Measurements from ENCODE around the gene HIGD1B. TPM values are rescaled to one million over a fixed set of nuclear protein-coding genes. Genes with fewer than 3 reads are reported as not detected.

HIGD1B gene
- total and polyA plus RNA-seq, 5 donors, result 1.6 to 10.3 (median 4.6) TPM

- Histone ChIP-seq H3K27ac (ENCODE audit: low read length) (peak within 1 kb of the TSS; percentile 90), H3K4me3 (ENCODE audit: low read length) (peak within 1 kb of the TSS; percentile 74), H3K9me3 (ENCODE audit: control insufficient read depth, low read length) (no peaks in the 10 kb centered on the region), H3K27me3 (ENCODE audit: control insufficient read depth, insufficient read depth) (no peaks in the 10 kb centered on the region), H3K4me1 (ENCODE audit: control insufficient read depth, insufficient read depth, low read length) (no peaks in the 10 kb centered on the region)
- peak; percentile 94 to 95 for ATAC-seq
- intact Hi-C loops (cut with DNase I), result no loop called here
- peak; percentile 93 to 98 (median 97) for DNase-seq
- under 1% methylated on average over 54 of the region's 54 CpGs for WGBS
These were observed 51.5 kb downstream of the HIGD1B start, which contains the start of gene EFTUD2 for GRCh38 chr17:44899074-44899782. Gene EFTUD2 (minus strand): TSS chr17:44899445. CDS start chr17:44894521, 4,924 bp downstream.

Other genes with a start within 250 kb of the HIGD1B start
- gene MEIOC, start 191.4 kb upstream of the HIGD1B start, total RNA-seq, result under 1 TPM in 2 of 4 donors, not detected in 2; 0.11 to 0.12 TPM
- 0.02 TPM for gene MEIOC, start 191.4 kb upstream of the HIGD1B start, polyA plus RNA-seq
- 10 to 100 TPM; 23.4 to 25.9 (median 24.1) TPM for gene CCDC43, start 158.1 kb upstream of the HIGD1B start, total RNA-seq
- 19.0 TPM for gene CCDC43, start 158.1 kb upstream of the HIGD1B start, polyA plus RNA-seq
- gene DBF4B, start 139.2 kb upstream of the HIGD1B start, total RNA-seq, result 1 to 10 TPM; 5.1 to 6.0 (median 5.9) TPM
- 5.6 TPM for gene DBF4B, start 139.2 kb upstream of the HIGD1B start, polyA plus RNA-seq
- 10 to 100 TPM in 3 of 4 donors, 1 to 10 TPM in 1; 9.5 to 43.3 (median 34.0) TPM for gene ADAM11, start 88.9 kb upstream of the HIGD1B start, total RNA-seq
- 21.5 TPM for gene ADAM11, start 88.9 kb upstream of the HIGD1B start, polyA plus RNA-seq
- gene GJC1, start 17.6 kb upstream of the HIGD1B start, total RNA-seq, result 10 to 100 TPM; 35.2 to 64.0 (median 48.5) TPM
- 20.8 TPM for gene GJC1, start 17.6 kb upstream of the HIGD1B start, polyA plus RNA-seq
- 10 to 100 TPM; 54.8 to 73.0 (median 59.5) TPM for gene EFTUD2, start 51.6 kb downstream of the HIGD1B start, total RNA-seq
- gene EFTUD2, start 51.6 kb downstream of the HIGD1B start, polyA plus RNA-seq, result 27.7 TPM
- 1 to 10 TPM; 4.6 to 8.3 (median 4.8) TPM for gene GFAP, start 67.6 kb downstream of the HIGD1B start, total RNA-seq
- 7.8 TPM for gene GFAP, start 67.6 kb downstream of the HIGD1B start, polyA plus RNA-seq
- 1 to 10 TPM in 3 of 4 donors, under 1 TPM in 1; 0.08 to 1.4 (median 1.1) TPM for gene KIF18B, start 99.9 kb downstream of the HIGD1B start, total RNA-seq
- 0.25 TPM for gene KIF18B, start 99.9 kb downstream of the HIGD1B start, polyA plus RNA-seq
- gene C1QL1, start 120.4 kb downstream of the HIGD1B start, total RNA-seq, result 1 to 10 TPM in 3 of 4 donors, under 1 TPM in 1; 0.81 to 1.7 (median 1.6) TPM
- 2.0 TPM for gene C1QL1, start 120.4 kb downstream of the HIGD1B start, polyA plus RNA-seq
- 10 to 100 TPM; 36.3 to 40.2 (median 37.2) TPM for gene DCAKD, start 203.7 kb downstream of the HIGD1B start, total RNA-seq
- 23.6 TPM for gene DCAKD, start 203.7 kb downstream of the HIGD1B start, polyA plus RNA-seq
- 100 to 1,000 TPM in 1 of 4 donors, 10 to 100 TPM in 3; 66.3 to 105 (median 72.2) TPM for gene NMT1, start 213.4 kb downstream of the HIGD1B start, total RNA-seq
- 33.4 TPM for gene NMT1, start 213.4 kb downstream of the HIGD1B start, polyA plus RNA-seq